ENCODE results near the gene ACOX2. TPM values are rescaled to one million over a fixed set of nuclear protein-coding genes. Genes with fewer than 3 reads are reported as not detected.

The ACOX2 gene
- total and polyA plus RNA-seq, 2 of the 13 experiments (the other 11 are each of a cell fraction or from before 2014, with no cell fraction given) = 42.6 to 98.5 TPM

GRCh38 chr3:58519668-58520402 is 17.2 kb downstream of the ACOX2 start (continued):
- TF ChIP-seq ZNF3 (CRISPR knock-in tag; IDR thresholded peaks at IDR 0.05) (no peak), SALL2 (CRISPR knock-in tag; IDR thresholded peaks at IDR 0.05) (no peak), BATF2 (CRISPR knock-in tag; IDR thresholded peaks at IDR 0.05) (no peak), NKX3-1 (CRISPR knock-in tag; IDR thresholded peaks at IDR 0.05) (no peak), BORCS8-MEF2B (CRISPR knock-in tag; IDR thresholded peaks at IDR 0.05) (peak; percentile 26; the same call in 1 of the 2 replicates), MAX (IDR thresholded peaks at IDR 0.05) (peak; percentile 21; the same call in 1 of the 2 replicates), RBM39 (IDR thresholded peaks at IDR 0.05; ENCODE audit: low read depth, low read length, poor library complexity, severe bottlenecking) (no peak), REST (IDR thresholded peaks at IDR 0.05; ENCODE audit: borderline replicate concordance in 1 of 2, low read depth in 1 of 2, low read length in 2 of 2) (0 out of 4 replicates have a peak, but pooled peaks of 1 of the 2 experiments have one; percentile 29), EED (CRISPR knock-in tag; IDR thresholded peaks at IDR 0.05) (no peak), ZNF772 (CRISPR knock-in tag; IDR thresholded peaks at IDR 0.05) (0 out of 2 replicates have a peak, but pooled peaks have one; percentile 39), ZNF564 (CRISPR knock-in tag; IDR thresholded peaks at IDR 0.05) (no peak), SOX13 (IDR thresholded peaks at IDR 0.05) (no peak), SOX13 (CRISPR knock-in tag; conservative IDR thresholded peaks at IDR 0.05 in 1 of 2, IDR thresholded peaks at IDR 0.05 in 1 of 2) (peak in 1 of 2 experiments; percentile 58; a peak in 2 of 4 replicates), TIGD3 (CRISPR knock-in tag; IDR thresholded peaks at IDR 0.05; ENCODE audit: borderline replicate concordance) (no peak), ZNF878 (CRISPR knock-in tag; IDR thresholded peaks at IDR 0.05) (peak; percentile 44; the same call in 1 of the 2 replicates), ZNF280D (CRISPR knock-in tag; IDR thresholded peaks at IDR 0.05) (no peak)
